ENCODE data around the gene LHX4.

- TF ChIP-seq, protein P1, sequence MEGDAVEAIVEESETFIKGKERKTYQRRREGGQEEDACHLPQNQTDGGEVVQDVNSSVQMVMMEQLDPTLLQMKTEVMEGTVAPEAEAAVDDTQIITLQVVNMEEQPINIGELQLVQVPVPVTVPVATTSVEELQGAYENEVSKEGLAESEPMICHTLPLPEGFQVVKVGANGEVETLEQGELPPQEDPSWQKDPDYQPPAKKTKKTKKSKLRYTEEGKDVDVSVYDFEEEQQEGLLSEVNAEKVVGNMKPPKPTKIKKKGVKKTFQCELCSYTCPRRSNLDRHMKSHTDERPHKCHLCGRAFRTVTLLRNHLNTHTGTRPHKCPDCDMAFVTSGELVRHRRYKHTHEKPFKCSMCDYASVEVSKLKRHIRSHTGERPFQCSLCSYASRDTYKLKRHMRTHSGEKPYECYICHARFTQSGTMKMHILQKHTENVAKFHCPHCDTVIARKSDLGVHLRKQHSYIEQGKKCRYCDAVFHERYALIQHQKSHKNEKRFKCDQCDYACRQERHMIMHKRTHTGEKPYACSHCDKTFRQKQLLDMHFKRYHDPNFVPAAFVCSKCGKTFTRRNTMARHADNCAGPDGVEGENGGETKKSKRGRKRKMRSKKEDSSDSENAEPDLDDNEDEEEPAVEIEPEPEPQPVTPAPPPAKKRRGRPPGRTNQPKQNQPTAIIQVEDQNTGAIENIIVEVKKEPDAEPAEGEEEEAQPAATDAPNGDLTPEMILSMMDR (IDR thresholded peaks at IDR 0.05 in 4 of 5, conservative IDR thresholded peaks at IDR 0.05 in 1 of 5): no peak
- no peak for TF ChIP-seq POLR2A (IDR thresholded peaks at IDR 0.05)
Observed at GRCh38 chr1:180234369-180235076, 4.5 kb downstream of the LHX4 start.
